GM12874 (cell line): ENCODE measurements around the gene ADISSP.

Source experiments
- TF ChIP-seq, protein P1 (sequence below): IDR thresholded peaks from 2 replicates; pipeline ENCODE4 v1.5.1; 2011; ENCODE audit warnings: low read depth, mild to moderate bottlenecking, control low read depth, low read length, moderate library complexity; ENCODE audit not compliant: insufficient read depth

ADISSP gene

DNA sequence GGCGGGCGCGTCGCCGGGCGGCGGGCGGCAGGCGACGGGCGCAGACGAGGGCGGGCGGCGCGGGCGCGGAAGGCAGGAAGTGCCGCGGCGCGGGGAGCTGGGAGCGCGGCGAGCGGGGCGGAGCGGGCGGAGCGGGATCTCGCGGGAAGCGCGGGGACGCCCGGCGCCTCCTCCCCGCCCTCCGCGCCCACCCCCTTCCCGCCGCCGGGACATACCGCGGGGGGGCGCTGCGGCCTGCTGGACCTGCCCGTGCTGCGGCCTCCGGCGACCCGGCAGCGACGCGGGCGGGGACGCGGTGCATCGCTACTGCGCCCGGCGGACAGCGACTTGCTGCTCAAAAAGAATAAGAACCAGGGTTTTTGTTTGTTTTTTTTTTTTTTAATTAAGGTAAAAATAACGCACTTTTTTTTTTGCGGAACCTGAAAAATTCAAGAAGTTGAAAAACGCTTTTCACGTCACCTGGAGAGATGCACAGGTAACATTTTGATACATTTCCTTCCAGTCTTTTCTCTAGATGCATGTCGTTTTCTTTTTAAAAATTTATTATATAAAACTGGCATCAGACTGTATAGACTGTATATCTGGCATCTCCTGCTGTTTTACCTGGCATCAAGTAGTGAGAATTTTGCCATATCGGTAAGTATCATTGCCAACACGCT lies 19.2 kb upstream of the ADISSP start, which contains the start of gene CENPB:
Gene CENPB, minus strand, starts transcription at position 76 of the 659 bp plus-strand sequence. CDS start 257 bp downstream, outside the sequence.
- TF ChIP-seq, protein P1, sequence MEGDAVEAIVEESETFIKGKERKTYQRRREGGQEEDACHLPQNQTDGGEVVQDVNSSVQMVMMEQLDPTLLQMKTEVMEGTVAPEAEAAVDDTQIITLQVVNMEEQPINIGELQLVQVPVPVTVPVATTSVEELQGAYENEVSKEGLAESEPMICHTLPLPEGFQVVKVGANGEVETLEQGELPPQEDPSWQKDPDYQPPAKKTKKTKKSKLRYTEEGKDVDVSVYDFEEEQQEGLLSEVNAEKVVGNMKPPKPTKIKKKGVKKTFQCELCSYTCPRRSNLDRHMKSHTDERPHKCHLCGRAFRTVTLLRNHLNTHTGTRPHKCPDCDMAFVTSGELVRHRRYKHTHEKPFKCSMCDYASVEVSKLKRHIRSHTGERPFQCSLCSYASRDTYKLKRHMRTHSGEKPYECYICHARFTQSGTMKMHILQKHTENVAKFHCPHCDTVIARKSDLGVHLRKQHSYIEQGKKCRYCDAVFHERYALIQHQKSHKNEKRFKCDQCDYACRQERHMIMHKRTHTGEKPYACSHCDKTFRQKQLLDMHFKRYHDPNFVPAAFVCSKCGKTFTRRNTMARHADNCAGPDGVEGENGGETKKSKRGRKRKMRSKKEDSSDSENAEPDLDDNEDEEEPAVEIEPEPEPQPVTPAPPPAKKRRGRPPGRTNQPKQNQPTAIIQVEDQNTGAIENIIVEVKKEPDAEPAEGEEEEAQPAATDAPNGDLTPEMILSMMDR: peak; percentile 81

DNA sequence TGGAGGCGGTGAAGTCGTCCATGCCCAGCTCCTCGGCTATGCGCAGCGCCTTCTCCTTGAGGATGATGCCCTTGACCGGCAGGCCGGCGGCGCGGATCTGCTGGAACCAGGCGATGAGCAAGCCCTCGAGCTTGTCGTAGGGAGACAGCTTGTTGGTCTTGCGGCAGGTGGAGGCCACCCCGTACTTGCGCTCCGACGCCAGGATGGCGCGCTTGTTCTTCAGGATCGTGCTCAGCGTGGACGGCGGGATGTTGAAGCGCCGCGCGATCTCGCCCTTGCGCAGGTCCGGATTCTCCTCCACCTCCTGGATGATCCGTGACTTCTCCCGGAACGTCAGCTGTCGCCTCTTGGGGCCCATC lies 18.6 kb upstream of the ADISSP start:
- TF ChIP-seq, protein P1: no peak

DNA sequence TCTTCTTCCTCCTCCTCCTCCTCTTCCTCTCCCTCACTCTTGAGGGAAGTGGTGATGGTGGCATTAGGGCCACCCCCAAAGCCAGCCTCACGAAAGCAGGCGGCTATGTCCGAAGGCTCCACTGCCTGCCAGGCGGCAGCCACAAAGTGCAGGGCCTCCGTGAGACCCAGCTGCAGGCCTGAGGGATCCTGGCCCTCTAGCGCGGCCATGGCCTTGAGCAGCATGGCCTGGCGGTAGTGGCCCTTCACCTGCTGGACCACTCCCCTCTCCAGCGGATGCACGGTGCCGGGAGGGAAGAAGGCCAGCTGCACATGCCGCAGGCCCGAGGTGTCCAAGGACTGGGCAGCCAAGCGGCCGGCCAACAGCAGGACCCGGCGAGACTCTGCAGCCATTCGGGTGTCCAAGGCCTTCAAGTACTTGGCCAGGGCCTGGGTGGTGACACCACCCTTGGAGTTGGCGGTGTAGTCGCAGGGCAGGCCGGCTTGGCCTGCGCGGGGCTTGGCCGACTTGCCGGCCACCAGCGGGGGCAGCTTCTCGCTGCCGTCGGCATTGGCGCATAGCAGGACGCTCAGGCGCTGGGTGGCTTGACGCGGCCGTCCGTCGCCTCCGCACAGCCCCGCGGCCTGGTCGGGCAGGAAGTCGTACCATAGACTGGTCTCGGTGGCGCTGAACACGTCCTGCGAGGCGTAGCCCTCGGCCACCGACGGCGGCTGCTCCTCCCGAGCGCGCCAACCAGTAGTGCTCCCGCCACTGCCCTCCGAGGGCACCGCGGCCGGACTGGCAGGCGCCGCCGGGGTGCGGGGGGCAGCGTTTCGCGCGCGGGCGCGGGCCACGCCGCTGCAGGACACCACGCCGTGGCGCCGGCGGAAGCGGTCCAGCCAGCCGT lies 17.9 kb upstream of the ADISSP start:
- TF ChIP-seq, protein P1: no peak

DNA sequence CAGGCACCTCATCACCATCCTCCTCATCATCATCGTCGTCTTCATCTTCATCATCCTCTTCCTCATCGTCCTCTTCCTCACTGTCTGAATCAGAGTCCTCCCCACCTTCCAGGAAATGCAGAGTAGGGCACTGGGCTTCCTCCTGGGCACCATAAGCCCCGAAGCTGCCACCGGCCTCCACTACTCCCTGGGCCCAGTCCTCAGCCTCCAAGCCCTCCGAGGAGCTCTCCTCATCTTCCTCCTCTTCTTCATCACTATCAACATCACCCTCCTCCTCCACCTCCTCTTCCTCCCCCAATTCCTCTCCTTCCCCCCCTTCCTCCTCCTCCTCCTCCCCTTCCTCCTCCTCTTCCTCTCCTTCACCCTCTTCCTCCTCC lies 17.3 kb upstream of the ADISSP start:
- TF ChIP-seq, protein P1: no peak

DNA sequence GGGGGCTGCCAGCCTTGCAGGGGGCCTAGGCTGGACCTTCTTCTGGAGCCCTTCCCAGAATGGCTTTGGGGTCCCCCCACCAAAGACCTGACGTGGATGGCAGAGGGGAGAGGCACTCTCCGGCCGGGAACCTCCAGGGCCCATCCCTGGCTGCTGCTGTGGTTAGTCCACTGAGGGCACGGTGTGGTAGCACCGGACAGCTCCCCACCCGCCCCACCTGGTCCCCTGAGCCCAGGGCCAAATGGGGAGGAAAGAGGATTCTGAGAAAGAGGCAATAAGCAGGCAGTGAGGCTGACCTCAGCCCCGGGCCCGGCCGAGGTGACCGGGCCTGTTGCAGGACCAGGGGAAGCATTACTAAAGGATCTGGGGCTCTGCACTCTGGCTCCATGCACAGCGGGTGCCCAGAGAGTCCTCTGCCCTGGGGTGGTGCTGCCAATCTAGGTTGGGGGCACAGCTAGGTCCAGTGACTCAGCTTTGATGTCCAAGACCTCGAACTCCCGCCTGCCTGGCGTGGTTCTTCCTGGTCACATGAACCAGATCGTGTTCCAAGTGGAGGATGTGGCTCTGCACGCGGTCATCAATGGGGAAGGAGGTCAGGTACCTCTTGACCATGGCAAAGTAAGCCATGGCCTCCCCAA lies 16.8 kb upstream of the ADISSP start:
- TF ChIP-seq, protein P1: no peak

DNA sequence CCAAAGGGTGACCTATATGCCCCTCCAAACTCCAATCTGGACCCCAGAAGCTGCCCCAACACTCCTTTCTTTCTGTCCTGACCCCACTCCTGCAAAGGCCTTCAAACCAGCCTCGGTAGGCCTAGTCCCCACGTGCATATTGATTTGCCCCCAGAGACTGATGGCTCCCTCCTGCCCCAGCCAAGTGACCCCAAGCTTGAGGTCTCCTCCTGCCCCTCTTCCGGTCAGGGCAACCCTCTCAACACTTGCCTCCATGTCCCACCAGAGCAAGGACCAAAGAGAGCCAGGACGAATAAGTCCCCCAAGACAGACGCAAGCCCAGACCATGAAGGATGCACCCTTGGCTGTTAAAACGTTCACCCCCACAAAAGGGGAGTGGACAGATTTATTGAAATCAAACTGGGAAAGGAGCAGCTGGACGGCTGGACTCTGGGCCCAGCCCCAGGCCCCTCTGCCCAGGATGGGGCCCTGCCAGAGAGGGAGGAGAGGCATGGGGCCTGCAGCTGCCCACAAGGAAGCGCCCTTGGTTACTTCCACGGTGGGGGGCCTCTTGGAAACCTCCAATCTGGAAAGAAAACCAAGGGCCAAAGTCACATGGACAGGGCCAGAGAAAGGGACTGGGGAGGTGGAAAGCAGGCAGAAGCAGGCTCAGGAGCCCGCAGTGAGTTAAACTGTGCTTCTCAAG lies 16.1 kb upstream of the ADISSP start:
- TF ChIP-seq, protein P1: no peak

DNA sequence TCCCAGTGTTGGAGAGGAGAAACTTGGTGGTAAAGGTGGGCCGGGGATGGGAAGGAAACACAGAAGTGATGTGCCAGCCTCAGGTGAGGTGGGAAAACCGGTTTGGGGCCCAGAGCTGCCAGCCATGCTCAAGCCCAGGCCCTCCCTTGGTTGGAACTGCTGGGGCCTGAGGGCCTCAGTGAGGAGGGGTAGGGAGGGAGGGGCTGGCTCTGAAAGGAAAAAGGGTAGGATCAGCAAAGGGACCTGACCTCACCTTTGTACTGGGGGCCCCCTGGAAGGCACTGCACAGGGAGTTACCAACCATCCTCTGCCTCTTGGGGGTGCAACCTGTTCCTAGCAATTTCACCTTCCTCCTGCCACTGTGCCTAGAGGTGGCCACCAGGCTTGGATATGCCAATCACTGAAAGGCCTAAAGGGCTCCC lies 15.5 kb upstream of the ADISSP start:
- TF ChIP-seq, protein P1: no peak
